Sigmoid colon (tissue), 4 donors: Measurements from ENCODE around the gene DNAJC15.

Experiments
- POLR2A ChIP-seq, 2 donors: fragments of 450-650 bp; IDR thresholded peaks; one replicate each; pipeline ENCODE4 v1.6.1; 2016; ENCODE audit warnings: antibody characterized with exemption in 2 of 2, mild to moderate bottlenecking in 2 of 2, moderate library complexity in 2 of 2
- POLR2AphosphoS5 ChIP-seq, 4 donors: sonication (generic); formaldehyde crosslinking; IDR thresholded peaks; one replicate each; pipeline ENCODE4 v1.6.1; 2017; ENCODE audit warnings: antibody characterized with exemption in 4 of 4
- TF ChIP-seq, protein P1 (sequence below), 4 experiments: fragments of 450-650 bp in 3 of 4; fragments of 200-600 bp in 1 of 4; IDR thresholded peaks; one replicate each; pipeline ENCODE4 v1.5.1; 2016 to 2019; ENCODE audit warnings: antibody characterized with exemption in 4 of 4, mild to moderate bottlenecking in 3 of 4, moderate library complexity in 2 of 4

DNA sequence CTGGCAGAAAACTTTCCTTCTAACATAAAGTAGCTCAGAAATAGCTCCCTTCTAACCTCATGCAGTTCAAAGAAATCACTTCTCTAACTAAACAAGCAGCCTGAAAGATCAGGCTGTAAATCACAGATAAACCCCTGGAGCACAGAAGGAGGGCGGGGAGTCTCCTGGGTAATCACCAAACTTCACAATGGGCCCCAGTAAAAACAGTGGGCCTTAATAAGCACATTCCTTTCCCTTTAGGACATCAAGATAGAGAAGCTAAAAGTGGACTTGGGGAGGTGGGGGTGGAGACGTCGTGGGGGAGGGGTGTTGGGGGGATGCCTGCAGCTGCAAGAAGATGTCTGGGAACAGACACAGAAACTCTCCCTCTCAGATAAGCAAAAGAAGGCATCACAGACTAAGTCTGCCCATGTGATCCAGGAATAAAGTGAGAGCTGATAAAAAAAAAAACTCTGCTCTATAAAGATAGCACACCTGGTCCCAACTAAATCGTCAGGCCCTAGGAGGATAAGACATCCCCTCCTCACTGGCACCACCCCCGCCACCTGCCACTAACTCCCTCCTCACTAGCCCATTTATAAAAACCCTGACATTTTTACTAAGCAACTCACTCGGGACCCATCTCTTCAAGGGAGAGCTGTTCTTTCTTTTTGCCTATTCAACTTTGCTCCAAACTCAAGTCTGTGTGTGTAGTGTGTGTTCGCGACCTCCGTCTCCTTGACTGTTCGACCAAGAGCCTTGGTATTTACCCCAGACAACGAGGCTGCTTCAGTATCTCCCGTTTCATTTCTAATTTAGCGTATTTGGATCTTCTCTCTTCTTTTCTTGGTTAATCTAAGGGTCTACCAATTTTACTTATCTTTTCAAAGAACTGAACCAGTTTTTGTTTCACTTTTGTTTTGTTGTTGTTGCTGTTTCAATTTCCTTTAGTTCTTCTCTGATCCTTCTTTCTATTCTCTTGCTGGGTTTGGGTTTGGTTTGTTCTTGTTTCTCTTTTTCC is 31.7 kb downstream of the DNAJC15 start:
- no peak for TF ChIP-seq POLR2A (IDR thresholded peaks at IDR 0.05)
- no peak for TF ChIP-seq POLR2AphosphoS5 (IDR thresholded peaks at IDR 0.05)
- TF ChIP-seq, protein P1, sequence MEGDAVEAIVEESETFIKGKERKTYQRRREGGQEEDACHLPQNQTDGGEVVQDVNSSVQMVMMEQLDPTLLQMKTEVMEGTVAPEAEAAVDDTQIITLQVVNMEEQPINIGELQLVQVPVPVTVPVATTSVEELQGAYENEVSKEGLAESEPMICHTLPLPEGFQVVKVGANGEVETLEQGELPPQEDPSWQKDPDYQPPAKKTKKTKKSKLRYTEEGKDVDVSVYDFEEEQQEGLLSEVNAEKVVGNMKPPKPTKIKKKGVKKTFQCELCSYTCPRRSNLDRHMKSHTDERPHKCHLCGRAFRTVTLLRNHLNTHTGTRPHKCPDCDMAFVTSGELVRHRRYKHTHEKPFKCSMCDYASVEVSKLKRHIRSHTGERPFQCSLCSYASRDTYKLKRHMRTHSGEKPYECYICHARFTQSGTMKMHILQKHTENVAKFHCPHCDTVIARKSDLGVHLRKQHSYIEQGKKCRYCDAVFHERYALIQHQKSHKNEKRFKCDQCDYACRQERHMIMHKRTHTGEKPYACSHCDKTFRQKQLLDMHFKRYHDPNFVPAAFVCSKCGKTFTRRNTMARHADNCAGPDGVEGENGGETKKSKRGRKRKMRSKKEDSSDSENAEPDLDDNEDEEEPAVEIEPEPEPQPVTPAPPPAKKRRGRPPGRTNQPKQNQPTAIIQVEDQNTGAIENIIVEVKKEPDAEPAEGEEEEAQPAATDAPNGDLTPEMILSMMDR (IDR thresholded peaks at IDR 0.05), result no peak
